Lower lobe of right lung (tissue), 2 donors: ENCODE results near the gene HSH2D. TPM values are rescaled to one million over a fixed set of nuclear protein-coding genes. Genes with fewer than 3 reads are reported as not detected.
"Not testable (repeated sequence)": the region's sequence is repeated elsewhere in the genome, so short reads cannot be mapped to it uniquely, and the experiment has no call there.

Experiments used
- ATAC-seq, 2 donors: fragments of 200-7000 bp; cut with Tn5 transposase; one replicate each; pipeline ENCODE4 v1.9.1; 2020 to 2022; ENCODE audit warnings: mild to moderate bottlenecking in 2 of 2, moderate library complexity in 2 of 2
- DNase-seq: peaks from one replicate; pipeline ENCODE4 v3.0.0-alpha.2; 2020
- H3K27ac ChIP-seq: fragments of 200-600 bp; one replicate; pipeline ENCODE4 v1.8.0; 2022
- H3K27me3 ChIP-seq: fragments of 200-600 bp; one replicate; pipeline ENCODE4 v1.8.0; 2022; ENCODE audit warnings: low read depth
- H3K36me3 ChIP-seq: fragments of 200-600 bp; one replicate; pipeline ENCODE4 v1.8.0; 2022; ENCODE audit warnings: mild to moderate bottlenecking
- H3K4me1 ChIP-seq: fragments of 200-600 bp; one replicate; pipeline ENCODE4 v1.8.0; 2022
- H3K4me3 ChIP-seq: fragments of 200-600 bp; one replicate; pipeline ENCODE4 v1.8.0; 2022; ENCODE audit warnings: mild to moderate bottlenecking
- H3K9me3 ChIP-seq: fragments of 200-600 bp; one replicate; pipeline ENCODE4 v1.8.0; 2022
- CTCF ChIP-seq: fragments of 200-600 bp; IDR thresholded peaks from one replicate; pipeline ENCODE4 v1.8.0; 2022; ENCODE audit warnings: antibody characterized with exemption, mild to moderate bottlenecking
- intact Hi-C: fragments of 100-400 bp; cut with DNase I; formaldehyde crosslinking; loops from one replicate; pipeline ENCODE4 v1.11.0; 2022
- total RNA-seq: library from RNA; stranded (reverse); fragmentation: NEBNext Ultra II Directional; extraction: Animal tissue kit (Norgen Biotek cat#: 25700); gene quantifications from one replicate; pipeline ENCODE4 v1.2.1, GENCODE V29; 2021
- donor health status: DM: no; HTN: yes; CAD: no; lungs with severe emphysema.

The HSH2D gene
- total RNA-seq, 1 donor from 2014 or later, result 8.2 TPM

DNA sequence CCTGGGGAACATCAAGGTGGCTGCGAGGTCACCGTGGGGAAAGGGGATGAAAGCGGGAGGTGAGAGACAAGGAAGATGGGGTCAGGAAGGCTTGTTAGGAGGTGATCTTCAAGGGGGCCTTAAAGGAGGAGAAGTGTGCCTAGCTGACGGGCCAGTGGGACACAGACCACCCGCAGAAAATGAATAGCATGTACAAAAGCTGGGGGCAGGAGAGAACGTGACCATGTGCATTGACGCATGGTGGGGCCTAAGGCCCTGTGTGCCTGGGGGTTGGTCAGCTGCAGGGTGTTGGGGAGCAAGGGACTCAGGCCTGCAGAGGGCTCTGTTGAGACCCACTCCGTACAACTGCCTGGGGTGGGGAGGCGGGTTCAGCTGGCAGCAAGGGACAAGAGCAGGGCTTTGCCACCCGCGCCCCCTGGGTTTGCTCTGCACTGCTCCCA, 25.9 kb upstream of the HSH2D start:
- H3K4me1 ChIP-seq, result peaks cover 69% of the 10 kb centered on the region
- peak overlapping the region; percentile 69 for H3K27ac ChIP-seq
- no peak overlapping the region for H3K4me3 ChIP-seq
- intact Hi-C loops, result no loop called here
- no peaks in the 10 kb centered on the region for H3K27me3 ChIP-seq
- TF ChIP-seq CTCF, result no peak
- no peak for ATAC-seq
- no peaks in the 10 kb centered on the region for H3K9me3 ChIP-seq
- H3K36me3 ChIP-seq, result peaks cover 71% of the 10 kb centered on the region
- DNase-seq, result no peak

- TF ChIP-seq CTCF, result no peak
- Histone ChIP-seq H3K36me3 (peaks cover 80% of the 10 kb centered on the region), H3K9me3 (no peaks in the 10 kb centered on the region), H3K27me3 (no peaks in the 10 kb centered on the region), H3K27ac (peak overlapping the region; percentile 69), H3K4me1 (peaks cover 60% of the 10 kb centered on the region), H3K4me3 (no peak overlapping the region)
- peak; percentile 67 to 83 for ATAC-seq
- intact Hi-C loops, result no loop called here
- DNase-seq, result peak; percentile 76
Observed at GRCh38 chr19:16118489-16119033, 24.9 kb upstream of the HSH2D start.

GRCh38 chr19:16119075-16119857, 24.2 kb upstream of the HSH2D start:
- H3K9me3 ChIP-seq, DNase-seq, H3K4me3 ChIP-seq, intact Hi-C loops, H3K27me3 ChIP-seq: not testable (repeated sequence)
- Histone ChIP-seq H3K36me3 (peaks cover 87% of the 10 kb centered on the region), H3K4me1 (peaks cover 52% of the 10 kb centered on the region), H3K27ac (peak overlapping the region; percentile 69)
- ATAC-seq, result peak; percentile 45 to 58

GRCh38 chr19:16121141-16121540, 22.3 kb upstream of the HSH2D start:
- DNase-seq (no peak), ATAC-seq (no peak)
- H3K4me3 ChIP-seq, result no peak overlapping the region
- H3K36me3 ChIP-seq, result peaks cover 96% of the 10 kb centered on the region
- H3K27me3 ChIP-seq, result no peaks in the 10 kb centered on the region
- H3K27ac ChIP-seq, result no peak overlapping the region
- TF ChIP-seq CTCF, result no peak
- H3K4me1 ChIP-seq, result peaks cover 34% of the 10 kb centered on the region
- intact Hi-C loops, result no loop called here
- no peaks in the 10 kb centered on the region for H3K9me3 ChIP-seq

- intact Hi-C loops, result no loop called here
- peaks cover 96% of the 10 kb centered on the region for H3K36me3 ChIP-seq
- no peak overlapping the region for H3K27ac ChIP-seq
- DNase-seq, result no peak
- H3K4me1 ChIP-seq, result peaks cover 27% of the 10 kb centered on the region
- no peaks in the 10 kb centered on the region for H3K27me3 ChIP-seq
- TF ChIP-seq CTCF, result no peak
- H3K4me3 ChIP-seq, result no peak overlapping the region
- ATAC-seq, result no peak
- no peaks in the 10 kb centered on the region for H3K9me3 ChIP-seq
Observed at GRCh38 chr19:16121967-16122366, 21.5 kb upstream of the HSH2D start.

- Histone ChIP-seq H3K9me3 (no peaks in the 10 kb centered on the region), H3K27ac (no peak overlapping the region), H3K27me3 (no peaks in the 10 kb centered on the region), H3K4me1 (peaks cover 1% of the 10 kb centered on the region), H3K4me3 (no peak overlapping the region), H3K36me3 (peaks cover 100% of the 10 kb centered on the region)
- intact Hi-C loops, result no loop called here
- TF ChIP-seq CTCF, result no peak
- DNase-seq, result no peak
- no peak for ATAC-seq
Observed at GRCh38 chr19:16124953-16125352, 18.5 kb upstream of the HSH2D start.
